ENCODE data around the gene PDLIM7. TPM values are rescaled to one million over a fixed set of nuclear protein-coding genes. Genes with fewer than 3 reads are reported as not detected.

PDLIM7 gene
- total RNA-seq, 1 donor from 2014 or later: 7.8 TPM

DNA sequence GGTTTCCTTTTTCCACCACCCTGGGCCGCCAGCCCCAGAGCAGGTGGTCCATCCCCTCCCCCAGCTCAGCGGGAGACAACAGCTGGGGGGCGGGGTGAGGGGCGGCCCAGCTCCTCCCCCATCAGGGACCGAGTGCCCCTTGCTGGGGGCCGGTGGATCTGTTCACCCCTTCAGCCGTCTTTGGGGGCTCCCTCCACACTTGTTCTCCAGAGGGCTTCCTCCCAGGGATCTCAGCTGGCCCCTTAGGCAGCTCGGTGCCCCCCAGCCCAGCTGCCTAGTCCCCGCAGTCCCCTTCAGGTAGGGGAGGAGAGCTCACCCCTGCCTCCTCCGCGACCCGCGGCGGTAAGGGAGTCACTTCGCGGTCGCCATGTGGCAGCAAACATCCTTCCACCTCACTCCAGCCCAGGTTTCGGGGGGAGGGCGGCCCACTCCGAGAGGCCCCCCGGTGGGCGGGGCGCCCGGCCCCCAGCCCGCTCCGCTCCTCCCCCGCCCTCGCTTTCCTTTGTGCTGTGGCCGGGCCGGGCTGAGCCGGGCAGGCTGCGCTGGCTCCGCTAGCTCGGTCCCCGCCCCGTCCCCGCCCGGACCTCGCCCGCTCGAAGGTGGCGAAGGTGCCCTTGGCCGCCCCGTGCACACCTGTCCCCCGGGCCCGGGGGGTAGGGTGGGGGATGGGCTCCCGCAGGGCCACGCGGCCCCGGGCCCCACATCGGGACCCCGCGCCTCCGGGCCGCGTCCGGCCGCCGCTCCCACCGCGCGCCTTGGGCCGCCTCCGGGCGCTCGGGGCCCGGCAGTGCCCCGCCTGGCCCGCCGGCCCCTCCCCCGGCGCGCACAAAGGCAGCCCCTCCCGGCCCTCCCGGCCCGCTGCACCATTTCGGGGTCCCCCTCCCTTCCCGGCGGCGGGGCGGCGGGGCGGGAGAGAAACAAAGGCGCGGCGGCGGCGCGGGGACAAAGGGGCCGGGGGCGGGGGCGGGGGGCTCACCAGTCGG lies 24.7 kb downstream of the PDLIM7 start:
- DNase-seq: no peak

DNA sequence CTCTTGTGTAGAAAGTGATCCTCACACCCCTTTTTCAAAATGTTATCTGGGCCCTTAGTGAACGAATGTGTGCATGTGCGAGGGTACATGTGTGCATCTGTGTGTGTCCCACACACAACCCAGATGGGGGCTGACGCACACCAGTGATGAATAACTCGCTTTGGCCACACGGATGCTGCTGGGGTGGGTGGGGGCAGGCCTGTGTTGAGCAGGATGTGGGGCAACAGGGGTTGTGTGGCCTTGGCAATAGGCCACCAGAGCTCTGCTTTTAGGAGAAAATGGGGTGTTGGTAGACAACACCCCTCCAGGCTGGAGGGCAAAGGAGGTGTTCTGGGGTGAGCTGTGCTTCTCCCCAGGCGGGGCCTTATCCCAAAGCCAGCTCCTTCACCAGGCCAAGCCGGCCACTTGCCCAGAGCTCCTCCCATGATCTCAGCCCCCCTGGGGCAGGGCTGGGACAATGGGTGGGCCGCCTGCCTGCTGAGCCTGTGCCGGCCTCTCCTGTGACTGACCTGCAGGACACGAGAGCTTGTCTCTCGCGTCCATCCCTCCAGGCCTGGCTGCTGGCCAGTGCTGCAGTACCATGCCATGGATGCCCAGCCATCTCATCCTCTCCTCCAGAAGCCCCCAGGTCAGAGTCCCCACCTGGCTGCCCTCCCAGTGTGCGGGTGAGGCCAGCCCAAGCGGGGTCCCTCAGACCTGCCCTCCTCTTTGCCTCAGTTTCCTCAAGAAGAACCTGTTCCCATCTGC lies 25.6 kb downstream of the PDLIM7 start:
- no peak for DNase-seq

DNA sequence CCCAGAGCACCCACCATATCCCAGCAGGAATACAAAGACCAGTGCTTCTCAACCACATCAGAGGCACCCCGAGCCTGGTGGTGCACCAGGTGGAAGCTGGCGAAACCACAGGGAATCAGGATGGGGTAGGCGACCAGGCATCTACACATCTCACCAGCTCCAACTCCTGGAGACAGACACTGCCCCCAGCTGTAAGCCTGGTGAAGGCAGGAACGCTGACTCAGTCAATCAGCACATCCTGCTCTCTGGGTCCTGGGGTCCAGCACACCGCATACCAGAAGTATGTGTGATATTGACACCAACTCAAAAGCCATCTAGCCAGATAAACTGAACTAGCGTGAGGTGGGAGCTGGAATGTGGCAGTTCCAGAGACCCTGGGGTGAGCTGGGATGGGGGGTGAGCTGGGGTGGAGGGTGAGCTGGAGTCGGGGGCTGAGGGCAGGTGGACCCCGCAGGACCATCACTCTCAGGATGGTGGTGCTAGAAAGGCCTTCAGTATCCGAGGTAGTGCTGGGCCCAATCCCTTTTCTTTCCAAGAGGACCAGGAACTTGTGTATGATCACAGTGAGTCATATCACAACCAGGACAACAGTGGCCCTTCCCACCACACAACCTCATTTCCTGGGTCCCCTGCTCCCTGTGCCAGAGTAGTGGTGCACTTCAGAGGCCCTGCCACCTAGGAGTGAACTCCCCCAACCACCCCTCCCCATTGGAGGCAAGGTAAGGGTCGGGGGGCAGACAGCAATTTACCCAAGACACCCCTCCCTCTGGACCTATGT lies 26.5 kb downstream of the PDLIM7 start:
- no peak for DNase-seq

- DNase-seq: no peak
Observed at GRCh38 chr5:177469750-177470525, 27.5 kb downstream of the PDLIM7 start.

- DNase-seq: peak; percentile 45
Observed at GRCh38 chr5:177468685-177469628, 28.4 kb downstream of the PDLIM7 start.

GRCh38 chr5:177468329-177468684 lies 29.1 kb downstream of the PDLIM7 start:
- no peak for DNase-seq

- no peak for DNase-seq
Observed at GRCh38 chr5:177467436-177467835, 30.0 kb downstream of the PDLIM7 start.

DNA sequence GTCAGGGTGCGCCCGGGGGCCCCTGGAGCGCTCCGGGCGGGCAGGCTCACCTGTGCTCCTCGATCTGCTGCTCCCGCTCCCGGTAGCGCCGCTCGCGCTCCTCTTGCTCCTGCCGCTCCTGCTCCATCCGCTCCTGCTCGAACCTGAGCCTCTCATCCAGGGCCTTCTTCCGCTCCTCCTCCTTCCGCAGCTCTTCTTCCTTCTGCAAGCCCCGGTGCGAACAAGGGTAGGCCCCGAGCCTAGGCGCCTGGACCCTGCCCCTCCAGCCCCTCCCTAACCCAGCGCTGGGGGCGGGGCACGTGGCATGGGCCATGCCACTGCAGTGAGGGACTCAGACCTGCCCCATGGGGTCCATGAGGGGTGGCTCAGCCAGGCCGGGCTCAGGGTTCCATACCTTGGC lies 30.5 kb downstream of the PDLIM7 start:
- no peak for DNase-seq

GRCh38 chr5:177465044-177465443 lies 32.4 kb downstream of the PDLIM7 start:
- DNase-seq: no peak

DNA sequence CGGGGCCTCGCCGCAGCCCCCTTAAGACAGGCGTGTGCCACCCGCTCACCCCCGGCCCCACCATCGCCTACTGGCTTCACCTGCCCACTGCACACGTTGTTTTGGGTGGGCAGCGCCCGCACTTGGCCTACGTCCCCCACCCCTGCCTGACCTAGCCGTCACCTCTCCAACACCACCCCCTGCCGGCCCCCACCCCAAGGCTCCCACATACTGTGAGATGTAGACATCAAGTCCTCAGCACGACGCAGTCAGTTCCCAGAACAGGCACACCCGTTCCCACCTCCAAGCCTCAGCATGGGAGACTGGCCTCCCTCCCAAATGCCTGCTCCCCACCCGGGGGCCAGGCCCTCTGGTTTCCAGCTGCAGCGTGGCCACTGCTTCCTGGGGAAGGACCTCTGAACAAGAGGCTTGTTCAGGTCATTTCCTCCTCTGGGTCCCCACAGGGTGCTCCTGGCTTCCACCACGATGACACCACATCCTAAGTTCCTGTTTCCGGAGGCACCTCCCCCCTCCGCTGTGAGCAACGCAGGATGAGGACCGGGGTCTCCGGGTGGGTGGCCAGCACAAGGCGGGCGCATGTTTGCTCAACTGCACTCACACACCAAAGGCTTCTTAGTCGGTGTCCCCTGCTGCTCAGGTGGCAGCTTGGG lies 35.3 kb downstream of the PDLIM7 start:
- DNase-seq: no peak

GRCh38 chr5:177459819-177460628 lies 37.4 kb downstream of the PDLIM7 start:
- DNase-seq: no peak

DNA sequence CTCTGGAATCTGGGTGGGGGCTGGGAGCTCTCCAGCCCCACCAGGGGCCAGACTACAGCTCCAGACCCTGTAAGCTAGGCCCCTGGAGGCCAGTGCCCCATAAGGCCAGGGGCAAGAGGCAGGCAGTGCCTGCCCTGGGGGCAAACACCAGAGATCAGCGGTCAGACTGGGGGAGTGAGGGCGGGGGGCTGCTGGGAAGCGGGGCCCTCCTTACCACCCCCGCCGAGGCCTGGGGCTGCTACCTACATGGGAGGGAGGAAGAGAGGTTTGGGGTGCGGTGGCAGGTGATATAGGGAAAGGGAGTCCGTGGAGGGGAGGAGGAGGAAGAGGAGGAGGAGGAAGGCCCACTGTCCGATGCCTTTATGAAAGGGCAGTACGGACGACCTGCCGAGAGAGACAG lies 38.0 kb downstream of the PDLIM7 start:
- DNase-seq: no peak

DNA sequence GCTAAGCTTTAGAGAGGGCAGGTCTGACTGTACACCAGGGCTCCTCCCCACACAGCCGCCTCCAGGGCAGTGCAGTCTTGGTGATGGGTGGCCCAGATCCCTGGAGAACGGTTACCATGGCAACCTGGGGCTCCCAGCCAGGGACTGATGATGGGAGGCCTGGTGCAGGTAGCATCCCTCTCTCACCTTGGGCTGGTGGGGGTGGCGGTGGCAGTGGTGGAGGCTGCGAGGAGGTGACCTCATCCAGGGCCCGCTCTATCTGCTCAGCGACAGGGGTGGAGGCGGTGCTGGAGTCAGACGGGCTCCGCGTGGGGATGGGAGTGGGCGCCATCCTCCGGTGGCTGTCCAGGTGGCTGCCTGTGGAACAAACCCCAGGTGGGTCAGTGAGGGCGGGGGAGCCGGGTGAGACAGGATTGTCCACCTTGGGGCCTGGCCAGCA lies 38.5 kb downstream of the PDLIM7 start:
- DNase-seq: peak; percentile 56

DNA sequence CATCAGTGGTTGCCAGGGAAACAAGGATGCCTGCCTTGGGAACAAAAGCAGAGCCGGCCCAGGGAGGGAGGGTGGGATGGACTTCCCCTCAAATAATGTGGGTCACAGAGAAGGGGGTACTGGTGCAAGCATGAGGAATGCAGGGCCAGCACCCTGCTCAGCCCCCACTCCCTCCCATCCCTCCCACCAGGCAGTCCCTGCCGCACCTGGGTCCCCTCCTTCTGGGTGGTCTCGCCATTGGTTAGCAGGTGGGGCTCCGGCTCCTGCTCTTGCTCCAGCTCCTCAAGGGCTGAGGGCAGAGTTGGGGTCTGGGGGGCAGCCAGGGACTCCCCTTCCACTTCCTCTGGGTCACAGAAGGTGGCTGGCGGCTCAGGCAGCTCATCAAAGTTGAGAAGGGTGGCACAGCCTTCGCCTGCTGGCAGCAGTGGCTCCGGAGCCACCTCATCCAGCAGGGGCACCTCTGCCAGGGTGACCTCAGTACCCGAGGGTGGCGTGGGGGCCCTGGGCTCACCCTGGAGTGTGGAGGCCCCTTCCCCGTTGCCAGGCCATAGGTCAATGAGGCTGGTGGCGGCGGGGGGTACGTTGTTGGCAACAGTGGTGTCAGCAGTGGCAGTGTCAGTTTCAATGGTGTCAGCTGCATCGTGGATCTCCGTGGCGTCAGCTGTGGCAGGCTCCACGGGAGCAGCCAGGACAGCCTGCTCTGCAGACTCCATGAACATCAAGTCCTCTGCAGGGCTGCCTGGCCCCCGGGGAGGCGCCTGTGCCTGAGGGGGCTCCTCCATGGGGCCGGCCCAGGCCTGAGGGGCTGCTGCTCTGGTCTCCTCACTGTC lies 39.3 kb downstream of the PDLIM7 start:
- no peak for DNase-seq

DNA sequence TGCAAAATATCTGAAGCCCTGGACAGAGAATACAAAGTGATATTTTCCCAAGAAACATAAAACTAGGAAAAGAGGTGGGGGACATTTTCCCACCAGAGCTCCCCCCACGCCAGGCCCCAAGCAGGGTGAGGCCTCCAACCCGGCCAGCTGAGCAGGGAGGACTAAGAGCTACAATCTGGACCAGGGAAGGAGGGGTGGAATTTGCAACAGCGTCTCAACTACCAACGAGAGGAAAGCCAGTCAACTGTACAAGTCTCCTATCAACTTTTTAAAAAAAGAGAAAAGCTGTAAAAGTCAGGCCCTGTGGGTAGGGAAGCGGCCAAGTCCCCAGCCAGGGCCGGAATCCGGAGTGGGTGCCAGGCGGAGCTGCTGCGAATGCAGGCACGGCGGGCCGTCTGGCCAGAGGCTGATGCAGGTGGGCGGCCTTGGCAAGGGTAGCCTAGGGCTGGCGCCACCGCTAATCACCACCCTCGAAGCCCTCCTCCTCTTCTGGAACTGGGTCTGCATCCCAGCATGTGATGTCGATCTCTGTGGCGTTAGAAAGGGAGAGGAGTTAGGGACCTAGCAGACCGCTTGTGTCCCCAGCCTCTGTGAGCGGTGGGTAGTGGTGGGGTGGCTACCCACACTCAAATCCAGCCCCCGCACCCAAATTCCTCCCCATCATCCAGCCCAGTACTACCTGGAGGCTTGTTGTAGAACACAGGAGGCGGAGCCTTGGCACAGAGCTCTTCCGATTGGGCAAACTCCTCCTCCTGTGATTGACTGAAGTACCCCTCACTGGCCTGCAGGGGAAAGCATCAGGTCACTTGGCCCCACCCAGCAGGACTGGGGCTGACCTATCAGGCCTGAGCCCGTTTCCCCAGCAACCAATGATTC lies 40.2 kb downstream of the PDLIM7 start:
- DNase-seq: peak; percentile 89

DNA sequence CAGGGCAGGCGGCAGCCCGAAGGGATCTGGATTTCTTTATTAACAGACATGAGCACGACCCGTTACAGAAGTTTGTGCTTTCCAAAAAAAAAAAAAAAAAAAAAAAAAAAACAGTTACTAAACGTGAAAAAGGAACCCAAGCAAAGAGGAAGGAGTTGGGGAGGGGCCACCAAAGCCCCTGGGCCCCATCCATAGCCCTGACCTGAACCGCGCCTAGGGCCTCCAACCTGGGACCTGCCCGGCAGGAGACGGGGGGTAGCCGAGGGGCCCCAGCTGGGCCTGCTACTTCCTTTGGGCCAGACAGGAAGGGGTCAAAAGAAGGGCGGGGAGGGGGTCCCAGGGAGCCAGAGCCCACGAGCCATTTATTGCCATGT lies 40.8 kb downstream of the PDLIM7 start:
- no peak for DNase-seq
